Choroid plexus epithelial cell (primary cell): ENCODE data around the gene MAP2K7.

Experiments used
- DNase-seq: peaks from one replicate; pipeline ENCODE4 v3.0.0-alpha.2; 2010; ENCODE audit warnings: low read depth
- H3K4me3 ChIP-seq: 2 replicates; pipeline ENCODE4 v1.5.1; 2011; ENCODE audit warnings: low read depth, mild to moderate bottlenecking, control low read depth, low read length, moderate library complexity
- TF ChIP-seq, protein P1 (sequence below): conservative IDR thresholded peaks from 2 replicates; pipeline ENCODE4 v1.5.1; 2011; ENCODE audit warnings: low read depth, mild to moderate bottlenecking, control low read depth, inconsistent platforms, low read length, moderate library complexity

The MAP2K7 gene

DNA sequence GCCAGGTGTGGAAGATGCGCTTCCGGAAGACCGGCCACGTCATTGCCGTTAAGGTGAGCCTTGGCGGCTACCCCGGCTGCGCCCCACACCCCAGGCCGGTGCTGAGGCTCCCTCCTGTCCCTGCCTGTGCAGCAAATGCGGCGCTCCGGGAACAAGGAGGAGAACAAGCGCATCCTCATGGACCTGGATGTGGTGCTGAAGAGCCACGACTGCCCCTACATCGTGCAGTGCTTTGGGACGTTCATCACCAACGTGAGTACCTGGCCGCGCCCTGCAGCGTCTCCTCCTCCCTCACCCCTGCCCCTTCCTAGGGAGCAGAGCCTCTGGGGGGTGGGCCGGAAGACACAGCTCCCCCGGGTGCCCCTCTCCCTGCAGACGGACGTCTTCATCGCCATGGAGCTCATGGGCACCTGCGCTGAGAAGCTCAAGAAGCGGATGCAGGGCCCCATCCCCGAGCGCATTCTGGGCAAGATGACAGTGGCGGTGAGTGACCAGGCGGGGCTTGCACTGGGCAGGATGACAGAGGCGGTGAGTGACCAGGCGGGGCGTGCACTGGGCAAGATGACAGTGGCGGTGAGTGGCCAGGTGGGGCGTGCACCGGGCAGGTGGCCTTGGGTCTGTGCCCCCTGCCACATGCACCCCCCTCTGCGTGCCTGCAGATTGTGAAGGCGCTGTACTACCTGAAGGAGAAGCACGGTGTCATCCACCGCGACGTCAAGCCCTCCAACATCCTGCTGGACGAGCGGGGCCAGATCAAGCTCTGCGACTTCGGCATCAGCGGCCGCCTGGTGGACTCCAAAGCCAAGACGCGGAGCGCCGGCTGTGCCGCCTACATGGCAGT is 6.9 kb downstream of the MAP2K7 start:
- DNase-seq: no peak
- TF ChIP-seq, protein P1, sequence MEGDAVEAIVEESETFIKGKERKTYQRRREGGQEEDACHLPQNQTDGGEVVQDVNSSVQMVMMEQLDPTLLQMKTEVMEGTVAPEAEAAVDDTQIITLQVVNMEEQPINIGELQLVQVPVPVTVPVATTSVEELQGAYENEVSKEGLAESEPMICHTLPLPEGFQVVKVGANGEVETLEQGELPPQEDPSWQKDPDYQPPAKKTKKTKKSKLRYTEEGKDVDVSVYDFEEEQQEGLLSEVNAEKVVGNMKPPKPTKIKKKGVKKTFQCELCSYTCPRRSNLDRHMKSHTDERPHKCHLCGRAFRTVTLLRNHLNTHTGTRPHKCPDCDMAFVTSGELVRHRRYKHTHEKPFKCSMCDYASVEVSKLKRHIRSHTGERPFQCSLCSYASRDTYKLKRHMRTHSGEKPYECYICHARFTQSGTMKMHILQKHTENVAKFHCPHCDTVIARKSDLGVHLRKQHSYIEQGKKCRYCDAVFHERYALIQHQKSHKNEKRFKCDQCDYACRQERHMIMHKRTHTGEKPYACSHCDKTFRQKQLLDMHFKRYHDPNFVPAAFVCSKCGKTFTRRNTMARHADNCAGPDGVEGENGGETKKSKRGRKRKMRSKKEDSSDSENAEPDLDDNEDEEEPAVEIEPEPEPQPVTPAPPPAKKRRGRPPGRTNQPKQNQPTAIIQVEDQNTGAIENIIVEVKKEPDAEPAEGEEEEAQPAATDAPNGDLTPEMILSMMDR: no peak
- H3K4me3 ChIP-seq: no peak overlapping the region

DNA sequence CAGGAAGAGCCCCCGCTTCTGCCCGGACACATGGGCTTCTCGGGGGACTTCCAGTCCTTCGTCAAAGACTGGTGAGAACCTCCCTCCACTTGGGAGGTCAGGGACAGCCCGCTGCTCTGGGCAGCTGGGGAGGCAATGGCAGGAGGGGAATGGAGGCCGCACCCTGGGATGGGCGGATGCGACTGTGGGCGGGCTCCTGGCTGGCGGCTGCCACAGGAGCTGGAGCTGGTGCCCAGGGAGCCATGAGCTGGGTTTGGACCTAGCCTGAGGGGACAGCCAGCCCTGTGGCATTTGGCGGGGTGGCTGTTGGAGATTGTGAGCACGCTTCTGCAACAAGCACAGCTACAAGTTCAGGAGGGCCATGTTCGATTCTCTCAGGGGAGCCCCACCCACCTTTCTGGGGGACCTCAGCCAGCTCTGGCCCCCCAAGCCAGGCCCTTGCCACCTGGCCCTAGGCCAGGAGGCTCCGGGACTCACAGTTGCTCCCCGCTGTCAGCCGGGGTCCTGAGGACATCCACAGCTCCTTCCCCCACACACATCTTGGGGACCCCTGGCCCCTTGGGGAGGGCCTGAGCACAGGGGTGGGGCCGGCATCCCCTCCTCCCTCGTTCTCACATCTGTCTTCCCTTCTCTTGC is 7.9 kb downstream of the MAP2K7 start:
- DNase-seq: no peak

DNA sequence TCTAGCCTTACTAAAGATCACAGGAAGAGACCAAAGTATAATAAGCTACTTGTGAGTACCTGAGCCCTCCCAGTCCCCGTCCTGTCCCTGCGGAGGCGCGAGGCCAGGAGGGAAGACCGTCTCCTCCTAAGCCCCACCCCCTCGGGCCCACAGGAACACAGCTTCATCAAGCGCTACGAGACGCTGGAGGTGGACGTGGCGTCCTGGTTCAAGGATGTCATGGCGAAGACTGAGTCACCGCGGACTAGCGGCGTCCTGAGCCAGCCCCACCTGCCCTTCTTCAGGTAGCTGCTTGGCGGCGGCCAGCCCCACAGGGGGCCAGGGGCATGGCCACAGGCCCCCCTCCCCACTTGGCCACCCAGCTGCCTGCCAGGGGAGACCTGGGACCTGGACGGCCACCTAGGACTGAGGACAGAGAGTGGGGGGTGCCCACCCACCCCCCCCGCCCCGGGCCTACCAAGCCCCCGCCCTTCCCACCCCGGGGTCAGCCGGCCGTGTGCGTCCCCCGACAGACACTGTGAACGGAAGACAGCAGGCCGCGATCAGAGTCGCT is 8.5 kb downstream of the MAP2K7 start:
- TF ChIP-seq, protein P1: no peak
- H3K4me3 ChIP-seq: no peak overlapping the region
- DNase-seq: no peak

More for the DNA sequence above, 7.9 kb downstream of the MAP2K7 start:
- TF ChIP-seq, protein P1: no peak
- H3K4me3 ChIP-seq: no peak overlapping the region

GRCh38 chr19:7912697-7913564 is 9.3 kb downstream of the MAP2K7 start:
- TF ChIP-seq, protein P1: no peak
- H3K4me3 ChIP-seq: no peak overlapping the region

DNA sequence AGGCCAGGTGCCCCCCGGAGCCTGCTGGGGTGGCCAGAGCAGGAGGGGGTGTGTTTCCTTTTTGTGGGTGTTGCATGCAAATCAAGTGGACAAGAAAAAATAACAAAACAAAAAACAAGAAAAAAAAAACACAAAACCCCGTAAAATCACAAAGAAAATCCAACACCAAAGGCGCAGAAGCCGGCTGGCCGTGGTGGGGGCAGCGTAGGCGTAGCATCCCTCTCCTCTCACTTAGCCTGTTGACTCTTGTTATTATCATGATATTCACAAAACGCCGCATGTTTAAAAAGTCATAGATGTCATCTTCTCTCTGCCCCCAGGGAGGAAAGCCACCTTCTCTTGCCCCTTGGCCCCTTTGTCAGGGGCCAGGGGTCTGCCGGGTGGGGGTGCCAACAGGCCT is 10.0 kb downstream of the MAP2K7 start:
- DNase-seq: no peak
- no peak overlapping the region for H3K4me3 ChIP-seq
- TF ChIP-seq, protein P1: no peak

More at GRCh38 chr19:7912697-7913564, 9.3 kb downstream of the MAP2K7 start:
- no peak for DNase-seq

DNA sequence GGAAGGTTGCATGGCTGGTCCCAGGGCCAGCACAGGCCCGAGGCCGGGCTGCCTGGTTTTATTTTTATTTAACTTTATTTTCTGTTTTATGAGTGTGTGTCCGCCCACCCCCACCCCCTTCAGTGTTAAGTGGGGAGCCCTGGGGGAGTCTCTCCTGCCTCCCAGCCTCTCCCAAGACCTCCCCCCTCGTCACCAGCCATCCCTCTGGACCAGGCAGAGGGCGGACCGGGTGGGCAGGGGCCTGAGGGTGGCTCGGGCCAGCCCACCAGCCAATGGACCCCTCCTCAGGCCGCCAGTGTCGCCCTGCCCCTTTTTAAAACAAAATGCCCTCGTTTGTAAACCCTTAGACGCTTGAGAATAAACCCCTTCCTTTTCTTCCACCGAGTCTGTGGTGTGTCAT is 10.4 kb downstream of the MAP2K7 start:
- DNase-seq: no peak
- no peak overlapping the region for H3K4me3 ChIP-seq
- TF ChIP-seq, protein P1: no peak
